H1 (cell line): ENCODE results near the gene TGFBI. TPM values are rescaled to one million over a fixed set of nuclear protein-coding genes. Genes with fewer than 3 reads are reported as not detected.

ENCODE experiments used
- CTCF ChIA-PET: fragments of 300-600 bp; sonication (Branson Sonifier 250); formaldehyde crosslinking; loops from one replicate; lab custom pipeline; 2021; ENCODE audit not compliant: partially characterized antibody; lab: Charles Lee
- POLR2A ChIA-PET: fragments of 300-600 bp; sonication (Branson Sonifier 250); formaldehyde crosslinking; loops from one replicate; lab custom pipeline; 2021; ENCODE audit warnings: inconsistent platforms; ENCODE audit not compliant: partially characterized antibody; lab: Charles Lee
- DNase-seq, 2 experiments: peaks; one replicate each; pipeline versions ENCODE4 v3.0.0 to v3.0.0-alpha.2; 2010 to 2022; ENCODE audit warnings: low spot score in 2 of 2, low read depth in 1 of 2, mixed read lengths in 1 of 2
- FAIRE-seq: peaks from 2 replicates; lab custom pipeline; 2011; peaks lifted over from hg19 to GRCh38; lab: Jason Lieb, UNC
- H2AFZ ChIP-seq: 2 replicates; pipeline ENCODE4 v1.8.1; 2012; ENCODE audit warnings: low read length, inconsistent platforms
- H2AK5ac ChIP-seq: 2 replicates; pipeline ENCODE4 v1.6.1; 2013; ENCODE audit warnings: low read depth, low read length
- H2BK120ac ChIP-seq: replicated peaks from 2 replicates; pipeline ENCODE3; 2013; ENCODE audit warnings: low read depth, low read length, inconsistent platforms
- H2BK12ac ChIP-seq: 2 replicates; pipeline ENCODE4 v1.6.1; 2013; ENCODE audit warnings: low read depth, low read length
- H2BK15ac ChIP-seq: 2 replicates; pipeline ENCODE4 v1.6.1; 2013; ENCODE audit warnings: low read length
- H2BK20ac ChIP-seq: 2 replicates; pipeline ENCODE4 v1.6.1; 2013; ENCODE audit warnings: low read length
- H2BK5ac ChIP-seq: 2 replicates; pipeline ENCODE4 v1.6.1; 2013; ENCODE audit warnings: low read depth, low read length
- H3K14ac ChIP-seq: 2 replicates; pipeline ENCODE4 v1.6.1; 2013; ENCODE audit warnings: inconsistent platforms; ENCODE audit not compliant: insufficient read length
- H3K18ac ChIP-seq: 2 replicates; pipeline ENCODE4 v1.6.1; 2013; ENCODE audit warnings: low read length; ENCODE audit errors: extremely low read depth
- H3K23ac ChIP-seq: 2 replicates; pipeline ENCODE4 v1.6.1; 2013; ENCODE audit warnings: inconsistent platforms; ENCODE audit not compliant: insufficient read length
- H3K23me2 ChIP-seq: 2 replicates; pipeline ENCODE4 v1.6.1; 2013; ENCODE audit warnings: low read depth, low read length
- H3K27ac ChIP-seq: 2 replicates; pipeline ENCODE4 v1.6.1; 2011; ENCODE audit warnings: low read depth, low read length, inconsistent platforms
- H3K27me3 ChIP-seq, 4 experiments: replicated peaks in 1 of 4; 1 replicate in 1 of 4; 2 replicates in 3 of 4; pipeline versions ENCODE4 v1.6.1 to v1.8.1; 2011 to 2013; ENCODE audit warnings: low read length in 3 of 4, mild to moderate bottlenecking in 3 of 4, inconsistent platforms in 2 of 4, mixed read lengths in 2 of 4, moderate library complexity in 1 of 4; ENCODE audit not compliant: control insufficient read depth in 3 of 4, insufficient read depth in 3 of 4; ENCODE audit errors: extremely low read depth in 1 of 4
- H3K36me3 ChIP-seq, 4 experiments: 2 replicates each; pipeline versions ENCODE4 v1.6.1 to v1.8.1; 2011 to 2013; ENCODE audit warnings: mild to moderate bottlenecking in 4 of 4, low read length in 3 of 4, moderate library complexity in 2 of 4, control low read depth in 1 of 4, inconsistent platforms in 1 of 4; ENCODE audit not compliant: insufficient read depth in 4 of 4, control insufficient read depth in 2 of 4
- H3K4ac ChIP-seq: replicated peaks from 2 replicates; pipeline ENCODE3; 2013; ENCODE audit warnings: low read length, low read depth, mixed read lengths, inconsistent platforms; ENCODE audit not compliant: insufficient read length
- H3K4me1 ChIP-seq, 4 experiments: replicated peaks in 1 of 4; 1 replicate in 1 of 4; 2 replicates in 3 of 4; pipeline versions ENCODE4 v1.6.1 to v1.8.1; 2011 to 2013; ENCODE audit warnings: low read length in 3 of 4, inconsistent platforms in 2 of 4, mixed read lengths in 1 of 4; ENCODE audit not compliant: insufficient read depth in 4 of 4, control insufficient read depth in 3 of 4
- H3K4me2 ChIP-seq, 2 experiments: 2 replicates each; pipeline versions ENCODE4 v1.6.1 to v1.8.1; 2011 to 2013; ENCODE audit warnings: low read depth in 2 of 2, low read length in 2 of 2, control low read depth in 1 of 2, inconsistent platforms in 1 of 2, mild to moderate bottlenecking in 1 of 2; ENCODE audit not compliant: insufficient read depth in 1 of 2
- H3K4me3 ChIP-seq, 4 experiments: fragments of 200-600, 300-600 bp in 1 of 4; sonication (generic), shearing (Covaris generic), sonication (Bioruptor Twin) in 1 of 4; 2 replicates each; pipeline versions ENCODE4 v1.5.1 to v1.8.1; 2011 to 2016; ENCODE audit warnings: low read length in 4 of 4, low read depth in 3 of 4, control low read depth in 2 of 4, inconsistent platforms in 2 of 4, mild to moderate bottlenecking in 2 of 4, mixed read lengths in 1 of 4, moderate library complexity in 1 of 4; ENCODE audit not compliant: insufficient read depth in 2 of 4; ENCODE audit errors: extremely low read depth in 1 of 4
- H3K56ac ChIP-seq: replicated peaks from 2 replicates; pipeline ENCODE3; 2013; ENCODE audit warnings: low read depth, mild to moderate bottlenecking, mixed read lengths, low read length, inconsistent platforms; ENCODE audit not compliant: insufficient read length
- H3K79me1 ChIP-seq: 2 replicates; pipeline ENCODE4 v1.6.1; 2013; ENCODE audit warnings: low read depth, low read length, control low read depth
- H3K79me2 ChIP-seq, 2 experiments: 2 replicates each; pipeline versions ENCODE4 v1.6.1 to v1.8.1; 2012 to 2013; ENCODE audit warnings: low read length in 2 of 2, mild to moderate bottlenecking in 2 of 2, inconsistent platforms in 1 of 2; ENCODE audit not compliant: insufficient read depth in 2 of 2, control insufficient read depth in 1 of 2
- H3K9ac ChIP-seq, 4 experiments: replicated peaks in 1 of 4; 1 replicate in 1 of 4; 2 replicates in 3 of 4; pipeline versions ENCODE4 v1.6.1 to v1.8.1; 2011 to 2013; ENCODE audit warnings: low read depth in 3 of 4, low read length in 3 of 4, control low read depth in 2 of 4, mild to moderate bottlenecking in 2 of 4, moderate library complexity in 2 of 4, inconsistent platforms in 1 of 4; ENCODE audit errors: extremely low read depth in 1 of 4
- H3K9me3 ChIP-seq, 2 experiments: 2 replicates each; pipeline versions ENCODE4 v1.6.1 to v1.8.1; 2012 to 2013; ENCODE audit warnings: mild to moderate bottlenecking in 2 of 2, moderate library complexity in 2 of 2, control low read depth in 1 of 2, inconsistent platforms in 1 of 2, low read depth in 1 of 2, low read length in 1 of 2, mixed read lengths in 1 of 2; ENCODE audit not compliant: insufficient read depth in 2 of 2
- H4K20me1 ChIP-seq, 2 experiments: replicated peaks in 1 of 2; 2 replicates each; pipeline versions ENCODE3 to v1.8.1; 2011 to 2013; ENCODE audit warnings: inconsistent platforms in 2 of 2, low read length in 2 of 2, mild to moderate bottlenecking in 1 of 2; ENCODE audit not compliant: insufficient read depth in 2 of 2, control insufficient read depth in 1 of 2
- H4K5ac ChIP-seq: 2 replicates; pipeline ENCODE4 v1.6.1; 2013; ENCODE audit warnings: low read length, low read depth, mixed read lengths, inconsistent platforms; ENCODE audit not compliant: insufficient read length
- H4K8ac ChIP-seq: 2 replicates; pipeline ENCODE4 v1.8.0; 2013; ENCODE audit warnings: mild to moderate bottlenecking, moderate library complexity, low read length, inconsistent platforms; ENCODE audit not compliant: insufficient read depth; ENCODE audit errors: extremely low read depth
- H4K91ac ChIP-seq: replicated peaks from 2 replicates; pipeline ENCODE3; 2013; ENCODE audit warnings: low read length, mixed read lengths, inconsistent platforms; ENCODE audit not compliant: insufficient read length
- BACH1 ChIP-seq: IDR thresholded peaks from 2 replicates; pipeline ENCODE4 v1.6.1; 2012; ENCODE audit warnings: low read length, improper control_type of control experiment
- CREB1 ChIP-seq: IDR thresholded peaks from 2 replicates; pipeline ENCODE4 v1.6.1; 2012; ENCODE audit warnings: inconsistent platforms
- EGR1 ChIP-seq: IDR thresholded peaks from 2 replicates; pipeline ENCODE4 v1.6.1; 2011; ENCODE audit warnings: low read depth, low read length, borderline replicate concordance
- EP300 ChIP-seq, 2 experiments: IDR thresholded peaks; 1 replicate in 1 of 2; 2 replicates in 1 of 2; pipeline ENCODE4 v1.6.1; 2011 to 2012; ENCODE audit warnings: low read depth in 2 of 2, low read length in 2 of 2, mild to moderate bottlenecking in 2 of 2, borderline replicate concordance in 1 of 2, inconsistent platforms in 1 of 2, moderate library complexity in 1 of 2
- GABPA ChIP-seq: IDR thresholded peaks from 2 replicates; pipeline ENCODE4 v1.6.1; 2011; ENCODE audit warnings: mild to moderate bottlenecking, low read length, moderate library complexity, borderline replicate concordance; ENCODE audit not compliant: insufficient read depth
- JUN ChIP-seq: IDR thresholded peaks from 2 replicates; pipeline ENCODE4 v1.6.1; 2011; ENCODE audit warnings: low read depth, mild to moderate bottlenecking, improper control_type of control experiment, low read length
- KDM5A ChIP-seq: fragments of 200-600 bp; IDR thresholded peaks from 2 replicates; pipeline ENCODE4 v1.7.1; 2012; ENCODE audit warnings: mild to moderate bottlenecking, low read length, inconsistent platforms, mixed read lengths
- ZNF274 ChIP-seq: IDR thresholded peaks from 2 replicates; pipeline ENCODE4 v1.7.0; 2012; ENCODE audit warnings: low read length, borderline replicate concordance; ENCODE audit errors: extremely low read depth
- WGBS, 2 experiments: shearing (Covaris generic) in 1 of 2; methylation state at CpG; one replicate each; pipeline versions ENCODE4 v1.1.6 to v1.1.7; 2013 to 2015; ENCODE audit warnings: low lambda C conversion rate in 2 of 2, mixed read lengths in 2 of 2, inconsistent platforms in 1 of 2, low coverage in 1 of 2, missing lambda C conversion rate in 1 of 2; ENCODE audit not compliant: insufficient replicate concordance in 2 of 2, insufficient coverage in 1 of 2, insufficient read length in 1 of 2; ENCODE audit errors: extremely low coverage in 1 of 2, missing lambda C conversion rate in 1 of 2; 5-methylcytosine and 5-hydroxymethylcytosine counted together
- polyA plus RNA-seq, 7 experiments: library from polyadenylated mRNA; depleted of rRNA in 3 of 7; stranded (reverse) in 5 of 7; unstranded in 2 of 7; fragments of >200 nt in 5 of 7; fragments of 200-250 nt in 2 of 7; gene quantifications; 1 replicate in 5 of 7; 2 replicates in 1 of 7; 4 replicates in 1 of 7; pipeline versions ENCODE4 v1.2.1 to v1.2.3, GENCODE V29; 2011 to 2013; ENCODE audit warnings: missing spikeins in 2 of 7, mixed read lengths in 2 of 7
- total RNA-seq: library from RNA; stranded (reverse); fragmentation: NEBNext Ultra II Directional; extraction: Animal tissue kit (Norgen Biotek cat#: 25700); gene quantifications from 2 replicates; pipeline ENCODE4 v1.2.1, GENCODE V29; 2021

The TGFBI gene
- total and polyA plus RNA-seq, 2 of the 8 experiments (the other 6 are each of a cell fraction or from before 2014, with no cell fraction given) = 6.0 to 8.5 TPM

DNA sequence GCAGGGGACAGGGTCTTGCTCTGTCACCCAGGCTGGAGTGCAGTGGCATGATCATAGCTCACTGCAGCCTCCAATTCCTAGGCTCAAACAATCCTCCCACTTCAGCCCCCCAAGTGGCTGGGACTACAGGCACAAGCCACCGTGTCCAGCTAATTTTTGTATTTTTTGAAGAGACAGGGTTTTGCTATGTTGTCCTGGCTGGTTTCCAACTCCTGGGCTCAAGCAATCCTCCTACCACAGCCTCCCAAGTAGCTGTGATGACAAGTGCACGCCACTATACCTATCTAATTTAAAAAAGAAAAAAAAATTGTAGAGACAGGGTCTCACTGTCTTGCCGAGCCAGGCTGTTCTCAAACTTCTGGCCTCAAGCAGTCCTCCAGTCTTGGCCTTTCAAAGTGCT is 42.4 kb upstream of the TGFBI start:
- Histone ChIP-seq H2AFZ (no peak overlapping the region), H4K91ac (no peak overlapping the region), H3K27me3 (no peaks in the 10 kb centered on the region), H3K9ac (no peak overlapping the region)
- WGBS, 2 experiments = 91% methylated on average over 3 of the region's 3 CpGs; no CpG with 5 or more reads in 1 of the 2 experiments
- TF ChIP-seq KDM5A (no peak), ZNF274 (no peak), CREB1 (no peak), BACH1 (no peak), GABPA (no peak), EP300 (IDR thresholded peaks at IDR 0.05; ENCODE audit: borderline replicate concordance in 1 of 2, low read depth in 2 of 2, low read length in 2 of 2) (no peak), JUN (no peak), EGR1 (no peak)
- TF ChIP-seq, all 59 proteins: peak for 0
- no peak overlapping the region for H3K27ac ChIP-seq
- no peak overlapping the region for H3K56ac ChIP-seq
- FAIRE-seq = no peak
- ChIA-PET POLR2A (no interaction called here), CTCF (interaction anchor here (1.1 to 4.3 kb wide), 5 partner anchors 9 to 72 kb away, joined by 3 to 30 read pairs (median 14); partner anchors contain the start of gene TGFBI)
- no peak overlapping the region for H2AK5ac ChIP-seq
- no peak overlapping the region for H2BK5ac ChIP-seq
- H3K79me1 ChIP-seq = no peaks in the 10 kb centered on the region
- H2BK120ac ChIP-seq = no peak overlapping the region
- H3K4ac ChIP-seq = no peak overlapping the region
- H4K5ac ChIP-seq = no peak overlapping the region
- no peak overlapping the region for H2BK15ac ChIP-seq
- no peak overlapping the region for H3K14ac ChIP-seq
- H2BK12ac ChIP-seq = no peak overlapping the region
- no peak overlapping the region for H2BK20ac ChIP-seq
- H3K4me3 ChIP-seq = no peak overlapping the region
- no peaks in the 10 kb centered on the region for H3K9me3 ChIP-seq
- H3K36me3 ChIP-seq = no peaks in the 10 kb centered on the region
- H3K23ac ChIP-seq = no peak overlapping the region
- no peaks in the 10 kb centered on the region for H4K20me1 ChIP-seq
- H3K23me2 ChIP-seq = no peaks in the 10 kb centered on the region
- H3K79me2 ChIP-seq = no peaks in the 10 kb centered on the region
- no peak for DNase-seq
- H3K18ac ChIP-seq = no peak overlapping the region
- no peak overlapping the region for H4K8ac ChIP-seq
- H3K4me2 ChIP-seq = no peak overlapping the region
- no peaks in the 10 kb centered on the region for H3K4me1 ChIP-seq
